Activated T-cell treated with anti-CD3 and anti-CD28 coated beads, Interleukin-2, amount 50 U/mL, for 72 hours (primary cell): ENCODE measurements around the gene NFASC. TPM values are rescaled to one million over a fixed set of nuclear protein-coding genes. Genes with fewer than 3 reads are reported as not detected.

Experiments used
- ATAC-seq, 2 donors: fragments of 150-1000 bp; cut with Tn5 transposase; replicated peaks in 1 of 2; 2 replicates each; pipeline ENCODE4 v1.10.0; 2021; ENCODE audit warnings: moderate library complexity in 2 of 2, mild to moderate bottlenecking in 1 of 2
- DNase-seq, 2 donors: peaks; one replicate each; pipeline ENCODE4 v3.0.0; 2021 to 2022; ENCODE audit warnings: mixed read lengths in 1 of 2
- H3K27ac Mint-ChIP-seq: one replicate; pipeline ENCODE4 v1.8.0; 2022; ENCODE audit warnings: mild to moderate bottlenecking, moderate library complexity, mixed read lengths
- H3K27me3 Mint-ChIP-seq: one replicate; pipeline ENCODE4 v1.8.0; 2022; ENCODE audit warnings: low read depth, mixed read lengths
- H3K36me3 Mint-ChIP-seq, 2 donors: one replicate each; pipeline ENCODE4 v1.8.0; 2022; ENCODE audit warnings: mixed read lengths in 2 of 2, mild to moderate bottlenecking in 1 of 2; ENCODE audit not compliant: insufficient read depth in 2 of 2
- H3K4me1 Mint-ChIP-seq: one replicate; pipeline ENCODE4 v1.8.0; 2022; ENCODE audit warnings: low read depth, mixed read lengths
- H3K4me3 Mint-ChIP-seq, 2 donors: one replicate each; pipeline ENCODE4 v1.8.0; 2022; ENCODE audit warnings: mild to moderate bottlenecking in 2 of 2, mixed read lengths in 2 of 2, moderate library complexity in 2 of 2
- H3K9me3 Mint-ChIP-seq, 2 donors: one replicate each; pipeline ENCODE4 v1.8.0; 2022; ENCODE audit warnings: mixed read lengths in 2 of 2
- total RNA-seq, 2 donors: library from RNA; stranded (reverse); gene quantifications; one replicate each; pipeline ENCODE4 v1.2.3, GENCODE V29; 2022

Gene NFASC
- total RNA-seq, 2 donors from 2014 or later = 0.23 to 0.38 TPM

GRCh38 chr1:204967451-204967850 lies 96.8 kb downstream of the NFASC start:
- ATAC-seq = no peak

DNA sequence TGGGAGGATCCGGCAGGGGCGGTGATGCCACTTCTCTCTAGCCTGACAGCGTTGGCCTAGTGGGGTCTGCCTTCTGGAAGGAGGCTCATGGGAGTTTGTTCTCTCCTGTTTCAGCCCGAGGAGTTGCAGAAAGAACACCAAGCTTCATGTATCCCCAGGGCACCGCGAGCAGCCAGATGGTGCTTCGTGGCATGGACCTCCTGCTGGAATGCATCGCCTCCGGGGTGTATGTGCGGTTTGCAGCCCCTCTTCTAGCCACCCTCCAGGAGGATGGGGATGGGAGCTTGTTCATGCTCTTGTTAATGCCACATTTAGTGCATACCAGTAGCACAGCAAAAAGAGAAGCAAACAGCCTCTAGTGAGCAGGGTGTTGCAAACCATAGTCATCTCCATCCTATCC lies 97.5 kb downstream of the NFASC start:
- Mint-ChIP-seq H3K4me3 (no peak overlapping the region), H3K36me3 (no peaks in the 10 kb centered on the region), H3K27ac (no peak overlapping the region), H3K27me3 (peaks cover 35% of the 10 kb centered on the region), H3K4me1 (peaks cover 7% of the 10 kb centered on the region), H3K9me3 (no peaks in the 10 kb centered on the region)
- DNase-seq (no peak), ATAC-seq (no peak)

More at GRCh38 chr1:204967451-204967850, 96.8 kb downstream of the NFASC start:
- Mint-ChIP-seq H3K27me3 (peaks cover 41% of the 10 kb centered on the region), H3K27ac (no peak overlapping the region), H3K4me3 (no peak overlapping the region), H3K4me1 (peaks cover 7% of the 10 kb centered on the region), H3K9me3 (no peaks in the 10 kb centered on the region), H3K36me3 (no peaks in the 10 kb centered on the region)
- DNase-seq = no peak

DNA sequence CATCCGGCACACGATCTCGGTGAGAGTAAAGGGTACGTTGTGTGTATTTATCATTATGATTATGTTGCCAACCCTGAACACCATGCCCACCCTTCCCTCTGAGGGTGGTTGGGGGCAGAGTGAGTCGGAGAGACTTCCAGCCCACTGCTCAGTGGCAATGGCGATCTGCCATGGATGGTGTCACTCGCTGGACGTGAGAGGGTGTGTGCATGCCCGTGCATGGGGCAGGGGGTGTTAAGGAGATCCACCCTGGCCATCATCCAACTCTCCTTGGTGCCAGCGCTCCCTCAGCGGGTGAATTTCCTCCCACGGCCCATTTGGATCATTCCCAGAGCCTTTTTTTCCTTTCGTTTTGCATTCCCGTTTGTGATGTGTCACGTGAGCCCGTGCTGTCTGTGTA lies 98.3 kb downstream of the NFASC start:
- H3K4me1 Mint-ChIP-seq = peaks cover 7% of the 10 kb centered on the region
- no peaks in the 10 kb centered on the region for H3K9me3 Mint-ChIP-seq
- H3K36me3 Mint-ChIP-seq = no peaks in the 10 kb centered on the region
- H3K27ac Mint-ChIP-seq = no peak overlapping the region
- H3K27me3 Mint-ChIP-seq = peaks cover 34% of the 10 kb centered on the region
- no peak for ATAC-seq
- DNase-seq = no peak
- H3K4me3 Mint-ChIP-seq = no peak overlapping the region

GRCh38 chr1:204970937-204971336 lies 100.3 kb downstream of the NFASC start:
- H3K27ac Mint-ChIP-seq = no peak overlapping the region
- no peak overlapping the region for H3K4me3 Mint-ChIP-seq
- no peaks in the 10 kb centered on the region for H3K36me3 Mint-ChIP-seq
- ATAC-seq (no peak), DNase-seq (no peak)
- peaks cover 7% of the 10 kb centered on the region for H3K4me1 Mint-ChIP-seq
- H3K9me3 Mint-ChIP-seq = no peaks in the 10 kb centered on the region
- peaks cover 22% of the 10 kb centered on the region for H3K27me3 Mint-ChIP-seq

DNA sequence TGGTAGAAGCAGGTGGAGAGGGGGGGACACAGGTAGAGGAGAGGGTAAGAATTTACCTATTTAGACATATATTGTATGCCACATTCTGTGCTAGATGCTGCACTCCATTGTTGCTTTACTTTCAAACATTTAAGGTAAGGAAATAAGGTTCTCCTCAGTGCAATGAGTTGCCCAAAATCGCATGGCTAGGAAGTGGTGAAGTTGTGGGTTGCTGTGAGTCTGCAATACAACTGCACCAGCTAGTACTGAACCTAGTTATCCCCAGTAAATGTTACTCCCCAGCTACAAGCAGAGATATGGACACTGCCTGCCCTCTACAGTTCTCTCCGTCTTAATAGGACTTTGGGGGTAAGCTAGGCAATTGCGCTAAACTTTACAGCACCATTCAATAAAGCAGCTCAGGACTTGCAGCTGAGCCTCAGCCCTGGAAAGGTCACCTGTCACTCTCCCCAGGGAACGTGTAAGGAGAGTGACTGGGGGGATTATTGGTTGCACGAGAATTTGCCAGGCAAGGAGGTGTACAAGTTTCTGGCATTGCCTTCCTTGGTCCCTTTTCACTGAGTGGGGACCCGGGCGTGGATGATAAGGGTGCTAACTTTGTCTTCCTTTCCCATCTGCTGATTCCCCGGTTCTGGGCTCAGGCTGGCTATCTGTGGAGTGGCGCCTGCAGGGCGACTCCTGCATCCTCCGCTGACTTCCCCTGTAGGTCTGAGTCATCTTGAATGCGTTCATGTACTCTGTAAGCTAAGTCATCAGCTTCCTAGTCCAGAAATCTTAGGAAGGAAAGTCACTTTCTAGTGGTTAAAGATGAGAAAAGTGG lies 101.1 kb downstream of the NFASC start:
- Mint-ChIP-seq H3K9me3 (no peaks in the 10 kb centered on the region), H3K4me1 (peaks cover 7% of the 10 kb centered on the region), H3K27me3 (peaks cover 14% of the 10 kb centered on the region), H3K27ac (no peak overlapping the region), H3K4me3 (no peak overlapping the region), H3K36me3 (no peaks in the 10 kb centered on the region)
- no peak for ATAC-seq
- DNase-seq = no peak

DNA sequence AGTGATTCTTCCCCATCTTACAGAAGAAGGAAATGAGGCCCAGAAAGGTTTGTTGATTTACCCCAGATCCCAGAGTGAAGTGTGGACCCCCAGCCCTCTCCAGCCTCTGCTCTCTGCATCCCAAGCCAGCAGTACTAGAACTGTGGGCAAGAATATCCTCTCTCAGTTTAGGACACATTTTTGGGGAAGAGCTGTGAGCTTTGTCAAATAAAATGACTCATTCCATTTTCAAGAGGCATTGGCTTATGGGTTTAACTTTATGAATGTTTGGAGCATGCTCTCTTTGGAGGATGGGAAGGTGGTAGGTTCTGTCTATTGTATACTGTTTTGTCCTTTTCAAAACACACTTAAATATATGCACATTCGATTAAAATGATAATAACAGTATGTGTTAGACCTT lies 101.8 kb downstream of the NFASC start:
- H3K9me3 Mint-ChIP-seq = no peaks in the 10 kb centered on the region
- no peak for DNase-seq

DNA sequence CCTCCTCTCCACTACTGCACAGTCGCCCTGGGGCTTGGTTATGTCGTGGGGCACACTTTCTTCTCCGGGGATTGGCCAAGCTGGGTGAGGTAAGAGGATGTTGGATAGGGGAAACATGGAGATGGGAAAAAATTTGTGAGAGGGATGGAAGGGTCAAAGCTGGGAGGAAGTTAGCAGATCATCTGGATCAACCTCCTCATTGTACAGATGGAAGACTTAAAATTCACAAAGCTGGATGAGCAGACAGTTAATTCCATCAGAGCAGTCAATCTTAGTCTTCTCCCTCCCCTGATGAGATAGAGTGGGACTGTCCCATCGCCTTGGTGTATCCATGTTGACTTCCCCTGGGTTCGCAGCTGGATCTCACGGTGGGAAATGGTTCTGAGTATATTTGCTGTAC lies 102.8 kb downstream of the NFASC start:
- ATAC-seq = no peak
- no peak overlapping the region for H3K27ac Mint-ChIP-seq
- H3K4me1 Mint-ChIP-seq = peaks cover 7% of the 10 kb centered on the region
- peaks cover 6% of the 10 kb centered on the region for H3K27me3 Mint-ChIP-seq
- DNase-seq = no peak
- no peaks in the 10 kb centered on the region for H3K9me3 Mint-ChIP-seq
- no peaks in the 10 kb centered on the region for H3K36me3 Mint-ChIP-seq
- H3K4me3 Mint-ChIP-seq = no peak overlapping the region

More for the DNA sequence above, 101.8 kb downstream of the NFASC start:
- no peaks in the 10 kb centered on the region for H3K36me3 Mint-ChIP-seq
- H3K4me3 Mint-ChIP-seq = no peak overlapping the region
- H3K27me3 Mint-ChIP-seq = peaks cover 7% of the 10 kb centered on the region
- peaks cover 7% of the 10 kb centered on the region for H3K4me1 Mint-ChIP-seq
- ATAC-seq = no peak
- no peak overlapping the region for H3K27ac Mint-ChIP-seq

GRCh38 chr1:204974327-204974726 lies 103.7 kb downstream of the NFASC start:
- H3K27ac Mint-ChIP-seq = no peak overlapping the region
- H3K9me3 Mint-ChIP-seq = no peaks in the 10 kb centered on the region
- no peak overlapping the region for H3K4me3 Mint-ChIP-seq
- H3K27me3 Mint-ChIP-seq = peaks cover 6% of the 10 kb centered on the region
- H3K36me3 Mint-ChIP-seq = no peaks in the 10 kb centered on the region
- peaks cover 7% of the 10 kb centered on the region for H3K4me1 Mint-ChIP-seq
- ATAC-seq (no peak), DNase-seq (no peak)

- Mint-ChIP-seq H3K9me3 (no peaks in the 10 kb centered on the region), H3K27me3 (peaks cover 6% of the 10 kb centered on the region), H3K36me3 (no peaks in the 10 kb centered on the region), H3K4me1 (peaks cover 7% of the 10 kb centered on the region), H3K4me3 (no peak overlapping the region), H3K27ac (no peak overlapping the region)
- no peak for DNase-seq
- no peak for ATAC-seq
These were observed 104.4 kb downstream of the NFASC start for GRCh38 chr1:204975021-204975420.

GRCh38 chr1:204975568-204976235 lies 105.0 kb downstream of the NFASC start:
- H3K9me3 Mint-ChIP-seq = no peaks in the 10 kb centered on the region
- H3K36me3 Mint-ChIP-seq = no peaks in the 10 kb centered on the region
- peaks cover 7% of the 10 kb centered on the region for H3K4me1 Mint-ChIP-seq
- ATAC-seq (peak; percentile 66 to 73), DNase-seq (peak; percentile 50 to 58)
- H3K27ac Mint-ChIP-seq = no peak overlapping the region
- H3K27me3 Mint-ChIP-seq = peaks cover 6% of the 10 kb centered on the region
- no peak overlapping the region for H3K4me3 Mint-ChIP-seq

- ATAC-seq (no peak), DNase-seq (no peak)
- Mint-ChIP-seq H3K27me3 (no peaks in the 10 kb centered on the region), H3K9me3 (no peaks in the 10 kb centered on the region), H3K27ac (no peak overlapping the region), H3K4me1 (peaks cover 7% of the 10 kb centered on the region), H3K4me3 (no peak overlapping the region), H3K36me3 (no peaks in the 10 kb centered on the region)
These were observed 106.0 kb downstream of the NFASC start for GRCh38 chr1:204976646-204977045.

DNA sequence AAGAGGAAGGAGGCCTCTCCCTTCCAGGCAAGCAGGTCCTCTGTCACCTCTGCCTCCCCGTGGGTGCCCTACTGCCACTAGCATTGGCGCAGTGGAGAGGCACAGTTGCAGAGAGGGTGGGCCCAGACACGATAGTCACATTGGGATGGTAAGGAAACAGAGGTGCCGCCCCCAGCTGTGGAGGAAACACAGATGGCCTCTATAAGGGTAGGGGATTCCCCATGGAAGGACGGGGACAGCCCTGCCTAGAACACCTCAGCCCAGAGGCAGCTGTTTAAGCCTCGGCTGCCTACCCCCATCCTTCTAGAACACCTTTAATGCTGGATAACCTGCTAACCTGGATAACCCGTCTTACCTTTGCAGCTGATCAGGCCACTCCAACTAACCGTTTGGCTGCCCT lies 106.7 kb downstream of the NFASC start:
- Mint-ChIP-seq H3K4me3 (no peak overlapping the region), H3K36me3 (no peaks in the 10 kb centered on the region), H3K4me1 (peaks cover 2% of the 10 kb centered on the region), H3K27ac (no peak overlapping the region), H3K27me3 (peaks cover under 1% of the 10 kb centered on the region), H3K9me3 (no peaks in the 10 kb centered on the region)
- ATAC-seq (no peak), DNase-seq (no peak)

DNA sequence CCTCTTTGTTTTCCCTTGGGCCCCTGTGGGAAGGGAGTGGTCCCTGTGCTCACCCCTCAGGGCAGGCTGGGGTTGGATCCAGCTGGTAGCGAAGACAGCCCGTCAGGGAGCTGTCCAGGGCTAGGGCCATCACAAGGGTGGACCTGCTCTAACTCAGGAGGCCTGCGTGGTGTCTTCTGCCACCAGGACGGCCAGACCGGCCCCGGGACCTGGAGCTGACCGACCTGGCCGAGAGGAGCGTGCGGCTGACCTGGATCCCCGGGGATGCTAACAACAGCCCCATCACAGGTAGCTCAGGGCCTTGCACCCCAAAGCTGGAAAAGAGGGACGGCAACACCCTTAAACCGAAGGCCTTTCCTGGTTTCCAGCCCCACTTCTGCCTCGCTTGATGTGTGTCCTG lies 108.1 kb downstream of the NFASC start:
- no peak overlapping the region for H3K27ac Mint-ChIP-seq
- H3K27me3 Mint-ChIP-seq = peaks cover 15% of the 10 kb centered on the region
- no peaks in the 10 kb centered on the region for H3K36me3 Mint-ChIP-seq
- H3K9me3 Mint-ChIP-seq = no peaks in the 10 kb centered on the region
- no peaks in the 10 kb centered on the region for H3K4me1 Mint-ChIP-seq
- no peak for DNase-seq
- no peak overlapping the region for H3K4me3 Mint-ChIP-seq
- ATAC-seq = no peak
